ENCODE results near the gene AAGAB. TPM values are rescaled to one million over a fixed set of nuclear protein-coding genes. Genes with fewer than 3 reads are reported as not detected.
A peak's percentile ranks its signal among the peaks of the same experiment; 100 is the strongest.
"Not testable (repeated sequence)": the region's sequence is repeated elsewhere in the genome, so short reads cannot be mapped to it uniquely, and the experiment has no call there.

Gene AAGAB
- total RNA-seq, 1 donor from 2014 or later = 20.9 TPM

- intact Hi-C loops (cut with DNase I) = loop anchor here (5.0 kb wide), 1 partner anchor 43 kb away; no protein-coding TSS in a partner anchor
- peak; percentile 55 for ATAC-seq
- DNase-seq (ENCODE audit: missing footprints) = no peak
Measured at GRCh38 chr15:67165254-67166253, 88.9 kb downstream of the AAGAB start.

- intact Hi-C loops (cut with DNase I) = loop anchor here (5.0 kb wide), 1 partner anchor 43 kb away; no protein-coding TSS in a partner anchor
- ATAC-seq (peak; percentile 10), DNase-seq (ENCODE audit: missing footprints) (no peak)
Measured at GRCh38 chr15:67164811-67165253, 89.6 kb downstream of the AAGAB start.

GRCh38 chr15:67164401-67164791 lies 90.1 kb downstream of the AAGAB start:
- ATAC-seq (peak; percentile 43), DNase-seq (ENCODE audit: missing footprints) (no peak)
- intact Hi-C loops (cut with DNase I) = no loop called here

DNA sequence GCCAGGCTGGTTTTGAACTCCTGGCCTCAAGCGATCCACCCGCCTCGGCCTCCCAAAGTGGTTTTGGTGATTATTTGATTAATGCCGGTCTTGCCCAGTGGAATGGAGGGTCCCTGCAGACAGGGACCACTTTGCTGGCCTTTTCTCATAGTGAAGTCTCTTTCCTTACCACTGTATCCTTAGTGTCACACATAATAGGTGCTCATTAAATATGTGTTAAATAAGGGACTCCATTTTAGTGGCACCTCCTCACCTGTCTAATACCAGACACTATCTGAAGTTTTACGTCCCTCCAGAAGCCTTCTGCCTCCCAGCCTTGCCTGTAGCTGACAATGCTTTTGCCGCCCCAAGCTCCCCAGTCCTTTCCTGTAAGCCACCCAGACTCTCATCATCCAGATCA lies 91.3 kb downstream of the AAGAB start:
- ATAC-seq = no peak
- intact Hi-C loops (cut with DNase I) = no loop called here
- no peak for DNase-seq (ENCODE audit: missing footprints)

GRCh38 chr15:67161881-67162280 lies 92.6 kb downstream of the AAGAB start:
- DNase-seq (ENCODE audit: missing footprints) (no peak), ATAC-seq (no peak)
- intact Hi-C loops (cut with DNase I) = no loop called here

- no peak for ATAC-seq
- DNase-seq (ENCODE audit: missing footprints) = no peak
- intact Hi-C loops (cut with DNase I) = no loop called here
Measured at GRCh38 chr15:67161412-67161811, 93.0 kb downstream of the AAGAB start.

DNA sequence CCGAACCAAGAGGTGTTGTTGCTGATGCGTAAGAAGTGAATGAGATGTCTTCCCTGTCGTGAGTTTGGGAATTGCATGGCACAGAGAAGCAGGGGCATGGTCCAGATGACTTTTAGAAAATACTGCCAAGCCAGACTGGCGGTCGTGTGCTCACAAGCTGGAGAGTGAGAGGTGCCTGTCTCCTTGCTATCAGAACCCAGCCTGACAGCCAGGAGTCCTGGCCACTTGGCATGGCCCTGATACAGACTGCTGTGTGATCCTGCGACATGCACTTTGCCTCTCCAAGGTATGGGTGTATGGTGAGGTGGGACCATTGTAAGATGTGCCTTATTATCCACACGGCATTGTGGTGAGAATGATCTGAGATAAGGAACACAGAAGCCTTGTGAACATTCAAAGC lies 96.1 kb downstream of the AAGAB start:
- intact Hi-C loops (cut with DNase I) = no loop called here
- DNase-seq (ENCODE audit: missing footprints) = no peak

DNA sequence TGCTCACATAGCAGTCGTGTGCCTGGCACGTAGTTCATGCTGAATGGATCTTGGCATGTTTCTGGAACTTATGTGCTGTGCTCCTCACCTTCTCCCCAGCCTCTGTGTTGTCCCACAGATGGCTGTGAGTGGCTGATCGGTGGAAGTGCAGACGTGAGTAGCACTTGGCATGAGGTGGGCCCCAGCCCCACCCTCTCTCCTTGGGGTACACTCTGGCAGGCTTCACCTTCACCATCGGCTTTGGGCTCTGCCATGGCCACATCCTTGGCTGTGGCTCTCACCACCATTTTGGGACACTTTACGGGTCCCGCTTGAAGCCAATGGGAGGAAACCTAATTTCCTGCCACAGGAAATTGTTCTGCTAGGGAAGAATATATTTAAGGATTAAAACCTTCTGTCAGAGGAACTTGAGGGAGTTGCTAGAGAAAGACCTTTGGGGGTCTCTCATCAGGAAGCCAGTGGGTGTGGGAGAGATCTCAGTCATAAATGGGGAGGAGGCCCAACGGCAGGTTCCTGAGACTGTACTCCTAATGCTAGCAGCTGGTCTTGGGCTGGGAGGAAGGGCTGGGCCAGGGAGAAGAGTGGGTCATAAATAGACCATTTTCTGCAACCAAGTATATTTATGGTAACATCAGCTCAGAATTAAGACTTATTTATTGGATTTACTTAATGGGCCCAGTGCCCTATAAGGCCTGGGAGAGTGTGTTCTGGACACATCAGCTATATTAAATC lies 96.8 kb downstream of the AAGAB start:
- no peak for DNase-seq (ENCODE audit: missing footprints)
- intact Hi-C loops (cut with DNase I) = no loop called here
- peak; percentile 14 for ATAC-seq

More for the DNA sequence above, 96.1 kb downstream of the AAGAB start:
- ATAC-seq = peak; percentile 48

- ATAC-seq = no peak
- no peak for DNase-seq (ENCODE audit: missing footprints)
- intact Hi-C loops (cut with DNase I) = no loop called here
Measured at GRCh38 chr15:67156834-67157233, 97.6 kb downstream of the AAGAB start.

- ATAC-seq (no peak), DNase-seq (ENCODE audit: missing footprints) (no peak)
- intact Hi-C loops (cut with DNase I) = no loop called here
Measured at GRCh38 chr15:67156426-67156825, 98.0 kb downstream of the AAGAB start.

GRCh38 chr15:67154249-67154648 lies 100.2 kb downstream of the AAGAB start:
- intact Hi-C loops (cut with DNase I) = no loop called here
- DNase-seq (ENCODE audit: missing footprints) (no peak), ATAC-seq (no peak)

DNA sequence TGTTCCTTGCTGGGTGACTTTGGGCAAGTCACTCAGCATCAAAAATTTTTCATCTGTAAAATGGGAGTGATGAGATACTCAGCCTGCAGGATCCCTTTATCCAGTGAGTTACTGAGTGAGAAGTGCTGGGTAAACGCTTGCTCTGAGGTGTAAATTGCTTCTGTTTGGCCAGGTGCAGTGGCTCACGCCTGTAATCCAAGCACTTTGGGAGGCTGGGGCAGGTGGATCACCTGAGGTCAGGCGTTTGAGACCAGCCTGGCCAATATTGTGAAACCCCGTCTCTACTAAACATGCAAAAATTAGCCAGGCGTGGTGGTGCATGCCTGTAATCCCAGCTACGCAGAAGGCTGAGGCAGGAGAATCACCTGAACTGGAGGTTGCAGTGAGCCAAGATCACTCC lies 101.4 kb downstream of the AAGAB start:
- DNase-seq (ENCODE audit: missing footprints); ATAC-seq; intact Hi-C loops (cut with DNase I): not testable (repeated sequence)

- intact Hi-C loops (cut with DNase I) = no loop called here
- no peak for DNase-seq (ENCODE audit: missing footprints)
- ATAC-seq = no peak
Measured at GRCh38 chr15:67152429-67152828, 102.0 kb downstream of the AAGAB start.

Other genes starting within 250 kb of the AAGAB start
- gene SMAD3, start 189.1 kb downstream of the AAGAB start, total RNA-seq = 18.0 TPM
- gene IQCH, start 125 bp upstream of the AAGAB start, total RNA-seq = 0.51 TPM

Measured in Right ventricle myocardium inferior (tissue), 1 donor.